ENCODE results near the gene ZNF410. TPM values are rescaled to one million over a fixed set of nuclear protein-coding genes. Genes with fewer than 3 reads are reported as not detected.

Gene ZNF410
- total RNA-seq, 2 donors from 2014 or later: 47.7 to 56.5 TPM

- no peaks in the 10 kb centered on the region for H3K9me3 ChIP-seq
- H3K36me3 ChIP-seq: peaks cover 14 to 20% of the 10 kb centered on the region in 2 donors
- no peaks in the 10 kb centered on the region for H3K27me3 ChIP-seq (replicated peaks; ENCODE audit: insufficient read depth)
- intact Hi-C loops (cut with DNase I): loop anchor here (10.0 kb wide), 1 partner anchor 234 kb away; no protein-coding TSS in a partner anchor
- H3K27ac ChIP-seq: no peak overlapping the region
- no peak overlapping the region for H3K4me3 ChIP-seq
- no peak for TF ChIP-seq POLR2AphosphoS5 (IDR thresholded peaks at IDR 0.05)
- TF ChIP-seq CTCF (IDR thresholded peaks at IDR 0.05): no peak
- no peak for TF ChIP-seq POLR2A (IDR thresholded peaks at IDR 0.05)
- H3K4me1 ChIP-seq (replicated peaks): no peaks in the 10 kb centered on the region
- no peak for DNase-seq (ENCODE audit: low spot score)
These were observed 71.9 kb downstream of the ZNF410 start for GRCh38 chr14:73958591-73958990.

- H3K4me3 ChIP-seq: no peak overlapping the region
- TF ChIP-seq POLR2AphosphoS5 (IDR thresholded peaks at IDR 0.05) (no peak), CTCF (IDR thresholded peaks at IDR 0.05) (no peak), POLR2A (IDR thresholded peaks at IDR 0.05) (no peak)
- no peak for DNase-seq (ENCODE audit: low spot score)
These were observed 74.5 kb downstream of the ZNF410 start for GRCh38 chr14:73961192-73961591.

GRCh38 chr14:73965216-73965615 lies 78.6 kb downstream of the ZNF410 start:
- H3K4me1 ChIP-seq (replicated peaks): no peaks in the 10 kb centered on the region
- H3K4me3 ChIP-seq: no peak overlapping the region
- no peak overlapping the region for H3K27ac ChIP-seq
- H3K9me3 ChIP-seq: no peaks in the 10 kb centered on the region
- no peak for DNase-seq (ENCODE audit: low spot score)
- 95% methylated on average over 4 of the region's 4 CpGs for WGBS
- peaks cover 4 to 11% of the 10 kb centered on the region in 2 donors for H3K36me3 ChIP-seq
- H3K27me3 ChIP-seq (replicated peaks; ENCODE audit: insufficient read depth): no peaks in the 10 kb centered on the region
- no peak for TF ChIP-seq CTCF (IDR thresholded peaks at IDR 0.05)
- no peak for TF ChIP-seq POLR2AphosphoS5 (IDR thresholded peaks at IDR 0.05)
- intact Hi-C loops (cut with DNase I): no loop called here

More at GRCh38 chr14:73961192-73961591, 74.5 kb downstream of the ZNF410 start:
- intact Hi-C loops (cut with DNase I): no loop called here
- peaks cover 10 to 11% of the 10 kb centered on the region in 2 donors for H3K36me3 ChIP-seq
- no peaks in the 10 kb centered on the region for H3K4me1 ChIP-seq (replicated peaks)
- WGBS: 93% methylated on average over 10 of the region's 12 CpGs
- H3K27ac ChIP-seq: no peak overlapping the region
- no peaks in the 10 kb centered on the region for H3K27me3 ChIP-seq (replicated peaks; ENCODE audit: insufficient read depth)
- no peaks in the 10 kb centered on the region for H3K9me3 ChIP-seq

- intact Hi-C loops (cut with DNase I): no loop called here
- no peaks in the 10 kb centered on the region for H3K27me3 ChIP-seq (replicated peaks; ENCODE audit: insufficient read depth)
- WGBS: 86% methylated on average over 2 of the region's 2 CpGs
- no peak for DNase-seq (ENCODE audit: low spot score)
- H3K4me3 ChIP-seq: no peak overlapping the region
- H3K9me3 ChIP-seq: no peaks in the 10 kb centered on the region
- no peaks in the 10 kb centered on the region for H3K4me1 ChIP-seq (replicated peaks)
- no peak overlapping the region for H3K27ac ChIP-seq
- H3K36me3 ChIP-seq: peaks cover 0 to 4% of the 10 kb centered on the region in 2 donors
- TF ChIP-seq POLR2AphosphoS5 (IDR thresholded peaks at IDR 0.05): no peak
- no peak for TF ChIP-seq POLR2A (IDR thresholded peaks at IDR 0.05)
- no peak for TF ChIP-seq CTCF (IDR thresholded peaks at IDR 0.05)
These were observed 82.2 kb downstream of the ZNF410 start for GRCh38 chr14:73968885-73969284.

- no peaks in the 10 kb centered on the region for H3K9me3 ChIP-seq
- peaks cover 0 to 4% of the 10 kb centered on the region in 2 donors for H3K36me3 ChIP-seq
- WGBS: 87% methylated on average over 2 of the region's 2 CpGs
- TF ChIP-seq CTCF (IDR thresholded peaks at IDR 0.05) (no peak), POLR2AphosphoS5 (IDR thresholded peaks at IDR 0.05) (no peak), POLR2A (IDR thresholded peaks at IDR 0.05) (no peak)
- no peak overlapping the region for H3K4me3 ChIP-seq
- no peaks in the 10 kb centered on the region for H3K27me3 ChIP-seq (replicated peaks; ENCODE audit: insufficient read depth)
- H3K4me1 ChIP-seq (replicated peaks): no peaks in the 10 kb centered on the region
- no peak for DNase-seq (ENCODE audit: low spot score)
- intact Hi-C loops (cut with DNase I): no loop called here
- no peak overlapping the region for H3K27ac ChIP-seq
These were observed 86.8 kb downstream of the ZNF410 start for GRCh38 chr14:73973497-73973896.
